Stimulated activated CD8-positive, alpha-beta memory T cell treated with anti-CD3 and anti-CD28 coated beads, Interleukin-7, amount 100 ng/mL, for 24 hours (primary cell): Measurements from ENCODE around the gene TYW3.
"Not testable (repeated sequence)": the region's sequence is repeated elsewhere in the genome, so short reads cannot be mapped to it uniquely, and the experiment has no call there.

Experiments used
- DNase-seq: peaks from one replicate; pipeline ENCODE4 v3.0.0-alpha.2; 2020; ENCODE audit warnings: low read depth

Gene TYW3

DNA sequence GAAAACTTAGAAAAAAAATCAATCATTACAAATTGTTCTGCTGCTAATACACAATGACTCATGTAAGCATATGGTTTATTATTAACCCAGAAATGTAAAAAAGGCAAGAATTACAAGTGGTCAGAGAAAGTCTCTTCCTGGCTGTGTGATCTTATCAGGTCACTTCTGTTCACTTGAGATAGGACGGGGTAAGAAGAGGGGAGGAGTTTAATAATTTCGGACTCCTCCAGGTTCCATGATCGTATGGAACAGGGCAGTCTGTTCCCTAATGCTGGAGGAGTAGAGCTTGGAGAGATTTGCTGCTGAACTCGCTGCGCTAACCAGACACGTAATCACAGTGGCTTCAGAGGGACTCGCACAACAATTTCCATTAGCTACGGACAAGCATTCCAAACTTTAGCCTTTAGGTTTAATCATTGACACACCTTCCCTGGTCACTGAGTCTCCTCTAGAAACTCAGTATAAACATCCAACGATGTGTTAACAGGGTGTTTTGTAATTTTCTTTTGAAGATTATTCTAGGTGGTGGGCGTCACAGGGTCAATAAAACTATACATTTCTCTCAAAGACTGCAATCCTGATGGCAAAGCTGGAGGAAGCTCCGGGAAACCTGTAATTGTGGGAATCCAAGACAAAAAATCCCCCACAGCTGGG lies 1.4 kb upstream of the TYW3 start:
- no peak for DNase-seq

- DNase-seq = not testable (repeated sequence)
Observed at GRCh38 chr1:74732071-74732946, 643 bp upstream of the TYW3 start.

- no peak for DNase-seq
Observed at GRCh38 chr1:74733604-74734484, 892 bp downstream of the TYW3 start.

DNA sequence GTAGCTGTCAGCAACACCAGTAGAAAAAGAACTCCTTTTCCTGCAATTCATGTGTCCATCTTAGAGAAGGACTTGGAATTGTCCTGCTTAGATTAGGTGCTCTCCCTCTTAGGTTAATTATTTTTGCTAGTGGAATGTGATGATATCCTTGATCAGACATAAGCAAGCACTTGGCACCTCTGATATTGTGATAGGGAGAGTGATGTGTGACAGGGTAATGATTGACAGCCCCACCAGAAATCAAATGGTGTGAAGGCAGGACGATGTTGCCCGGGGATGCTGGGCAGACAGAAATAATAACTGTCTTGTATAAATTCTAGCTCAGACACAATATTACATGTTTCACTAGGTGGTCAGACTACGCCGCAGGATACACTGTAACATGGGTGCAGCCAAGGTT lies 4.4 kb downstream of the TYW3 start:
- no peak for DNase-seq

GRCh38 chr1:74740307-74740980 lies 7.5 kb downstream of the TYW3 start:
- not testable (repeated sequence) for DNase-seq

DNA sequence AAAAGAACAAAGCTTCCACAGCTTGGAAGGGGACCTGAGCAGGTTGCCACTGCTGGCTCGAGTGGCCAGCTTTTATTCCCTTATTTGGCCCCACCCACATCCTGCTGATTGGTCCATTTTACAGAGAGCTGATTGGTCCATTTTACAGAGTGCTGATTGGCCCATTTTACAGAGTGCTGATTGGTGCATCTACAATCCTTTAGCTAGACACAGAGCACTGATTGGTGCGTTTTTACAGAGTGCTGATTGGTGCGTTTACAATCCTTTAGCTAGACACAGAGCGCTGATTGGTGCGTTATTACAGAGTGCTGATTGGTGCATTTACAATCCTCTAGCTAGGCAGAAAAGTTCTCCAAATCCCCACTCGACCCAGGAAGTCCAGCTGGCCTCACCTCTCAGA lies 12.3 kb downstream of the TYW3 start:
- DNase-seq = not testable (repeated sequence)

GRCh38 chr1:74748960-74749359 lies 16.0 kb downstream of the TYW3 start:
- no peak for DNase-seq

DNA sequence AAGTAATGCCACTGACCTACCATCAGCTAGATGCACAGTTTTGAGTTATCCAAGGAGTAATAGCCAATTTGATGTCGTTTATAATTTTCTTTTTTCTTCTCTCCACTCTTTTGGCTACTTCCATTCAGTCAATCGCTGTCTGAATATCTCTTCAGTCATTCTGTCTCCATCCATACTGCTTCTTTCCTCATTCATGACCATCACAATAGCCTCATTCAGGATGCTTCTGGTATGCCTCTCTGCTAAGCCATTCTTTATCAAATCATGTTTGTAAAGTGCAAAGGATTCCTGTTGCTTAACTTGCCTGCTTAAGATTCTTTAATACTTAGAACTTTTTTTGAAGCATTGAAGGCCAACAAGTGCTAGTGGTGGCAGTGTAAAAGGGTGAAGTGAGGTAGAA lies 20.2 kb downstream of the TYW3 start:
- no peak for DNase-seq

DNA sequence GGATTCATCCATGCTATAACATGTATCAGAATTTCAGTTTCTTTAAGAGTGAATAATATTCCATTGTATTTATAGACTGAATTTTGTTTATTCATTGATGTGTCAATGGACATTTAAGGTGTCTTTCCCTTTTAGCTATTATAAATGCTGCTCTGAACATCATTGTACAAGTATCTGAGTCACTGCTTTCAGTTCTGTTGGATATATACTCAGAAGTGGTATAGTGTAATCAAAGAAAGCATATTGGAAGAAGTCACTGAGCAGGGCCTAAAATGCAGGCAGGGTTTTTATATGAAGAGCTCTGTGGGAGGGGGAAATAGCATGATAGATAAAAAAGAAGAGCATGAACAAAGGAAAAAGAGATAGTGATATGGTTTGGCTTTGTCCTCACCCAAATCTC lies 22.5 kb downstream of the TYW3 start:
- DNase-seq = no peak

GRCh38 chr1:74756650-74757049 lies 23.7 kb downstream of the TYW3 start:
- not testable (repeated sequence) for DNase-seq

DNA sequence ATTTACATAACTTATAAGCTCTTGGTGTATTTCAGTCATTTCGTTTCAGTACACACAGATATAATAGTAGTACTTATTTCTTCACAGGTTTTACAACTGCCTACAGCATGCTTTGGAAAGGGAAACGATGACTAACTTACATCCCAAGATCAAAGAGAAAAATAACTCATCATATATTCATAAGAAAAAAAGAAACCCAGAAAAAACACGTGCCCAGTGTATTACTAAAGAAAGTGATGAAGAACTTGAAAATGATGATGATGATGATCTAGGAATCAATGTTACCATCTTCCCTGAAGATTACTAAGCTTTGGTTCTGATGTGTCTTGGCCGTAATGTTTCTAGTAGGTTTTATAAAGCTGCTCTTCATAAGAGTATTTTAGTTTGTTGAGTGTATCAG lies 30.9 kb downstream of the TYW3 start:
- no peak for DNase-seq

DNA sequence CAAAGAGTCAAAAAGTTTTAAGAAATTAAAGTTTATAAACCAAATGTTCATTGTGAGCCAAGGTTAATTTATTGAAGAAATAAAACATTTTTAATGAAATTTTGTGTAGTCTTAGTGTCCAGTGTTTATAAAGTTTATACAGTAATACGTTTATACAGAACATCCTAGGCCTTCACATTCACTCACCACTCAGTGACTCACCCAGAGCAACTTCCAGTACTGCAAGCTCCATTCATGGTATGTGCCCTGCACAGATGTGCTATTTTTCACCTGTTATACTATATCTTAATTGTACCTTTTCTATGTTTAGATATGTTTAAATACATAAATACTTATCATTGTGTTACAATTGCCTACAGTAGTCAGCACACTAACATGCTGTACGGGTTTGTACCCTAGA lies 33.6 kb downstream of the TYW3 start:
- no peak for DNase-seq

DNA sequence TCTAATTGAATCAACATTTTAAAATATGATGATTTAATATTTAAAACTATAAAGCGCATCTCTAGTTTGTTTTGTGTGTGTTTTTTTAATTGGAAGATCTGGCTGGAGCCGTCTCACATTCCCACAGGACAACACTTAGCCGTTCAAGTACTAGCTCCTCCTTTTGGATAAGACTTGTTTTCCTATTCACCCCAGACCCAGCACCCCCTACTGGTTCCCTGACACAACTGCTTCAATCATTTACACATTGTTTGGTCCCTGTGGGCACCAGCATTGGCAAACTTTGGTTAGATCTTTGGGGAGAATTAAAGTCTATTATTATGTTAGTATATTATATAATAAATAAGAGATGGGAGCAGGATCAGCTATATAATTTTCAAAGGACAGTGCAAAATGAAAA lies 34.5 kb downstream of the TYW3 start:
- no peak for DNase-seq

DNA sequence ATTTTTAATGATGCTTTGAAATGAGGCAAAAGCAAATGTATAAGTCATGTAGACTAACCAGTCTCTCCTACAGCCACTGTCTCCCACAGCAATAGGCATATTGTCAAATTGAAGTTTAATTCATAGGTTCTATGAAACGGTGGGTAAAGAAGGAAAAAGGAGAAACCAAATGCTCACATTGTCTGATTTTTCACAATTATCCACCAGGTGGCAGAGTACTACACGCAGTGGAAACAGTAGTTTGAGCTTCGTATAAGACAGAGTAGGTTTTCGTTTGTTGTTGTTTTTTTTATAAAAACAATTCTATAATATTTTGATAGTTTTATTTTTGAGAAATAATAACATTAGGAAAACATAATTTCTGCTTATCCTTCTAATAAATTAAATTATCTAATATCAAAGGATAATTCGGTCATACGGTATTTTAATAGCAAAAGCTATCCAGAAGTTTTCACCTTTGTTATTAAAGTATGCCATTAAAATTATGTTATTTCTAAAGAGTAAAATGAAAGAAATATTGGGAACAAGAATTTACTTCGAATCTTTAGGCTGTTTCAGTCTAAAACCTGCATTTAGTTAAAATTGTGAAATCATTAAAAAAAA lies 39.1 kb downstream of the TYW3 start:
- DNase-seq = no peak

DNA sequence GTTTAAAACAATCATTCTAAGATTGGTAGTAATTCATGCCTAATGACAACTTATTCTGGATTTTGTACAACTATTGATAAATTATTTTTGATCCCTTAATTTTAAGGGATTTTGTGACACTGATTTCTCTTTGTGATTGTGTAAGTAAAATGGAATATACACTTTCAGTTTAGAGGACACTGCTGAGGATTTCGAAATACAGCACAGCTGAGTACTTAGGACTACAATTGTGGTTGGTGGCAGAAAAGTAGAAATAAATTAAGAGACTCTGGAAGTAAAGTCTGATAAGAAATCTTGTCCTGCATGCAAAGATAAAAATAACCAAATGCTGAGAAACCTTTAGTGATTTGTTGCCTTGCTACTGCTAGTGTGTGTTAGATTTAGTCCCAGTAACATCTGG lies 40.0 kb downstream of the TYW3 start:
- no peak for DNase-seq

DNA sequence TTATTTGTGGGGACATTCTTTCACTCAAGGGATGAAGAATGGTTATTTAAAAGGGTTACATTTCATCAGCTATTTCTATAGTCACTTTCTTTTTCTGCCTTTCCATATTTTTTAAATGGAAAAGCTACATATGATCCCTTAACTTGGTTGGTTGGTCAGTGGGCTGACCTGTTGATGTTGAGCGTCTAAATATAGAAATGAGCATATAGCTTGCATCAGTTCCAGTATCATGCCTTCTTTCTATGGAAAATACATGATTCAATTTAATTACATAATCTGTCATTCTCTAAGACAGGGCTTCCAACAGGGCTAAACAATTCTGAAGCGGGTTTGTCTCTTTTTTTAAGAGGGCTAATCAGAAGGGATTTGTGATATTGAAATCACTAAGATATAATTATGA lies 40.6 kb downstream of the TYW3 start:
- DNase-seq = no peak

GRCh38 chr1:74775735-74776134 lies 42.8 kb downstream of the TYW3 start:
- no peak for DNase-seq

- no peak for DNase-seq
Observed at GRCh38 chr1:74777525-74777924, 44.6 kb downstream of the TYW3 start.

DNA sequence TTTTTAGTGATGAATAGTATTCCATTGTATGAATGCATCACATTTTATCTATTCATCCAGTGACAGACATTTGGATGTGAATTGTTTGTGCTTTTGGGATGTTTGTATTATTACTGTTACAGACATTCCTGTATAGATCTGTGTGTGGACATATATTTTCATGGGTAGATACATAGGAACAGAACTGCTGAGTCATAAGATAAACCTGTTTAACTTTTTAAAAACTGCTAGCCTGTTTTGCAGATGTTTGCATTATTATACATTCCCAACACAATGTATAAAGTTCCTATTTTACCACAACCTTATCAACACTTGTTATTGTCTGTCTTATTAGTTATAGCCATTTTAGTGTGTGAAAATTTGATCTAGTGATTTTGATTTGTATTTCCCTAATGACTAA lies 46.8 kb downstream of the TYW3 start:
- no peak for DNase-seq

DNA sequence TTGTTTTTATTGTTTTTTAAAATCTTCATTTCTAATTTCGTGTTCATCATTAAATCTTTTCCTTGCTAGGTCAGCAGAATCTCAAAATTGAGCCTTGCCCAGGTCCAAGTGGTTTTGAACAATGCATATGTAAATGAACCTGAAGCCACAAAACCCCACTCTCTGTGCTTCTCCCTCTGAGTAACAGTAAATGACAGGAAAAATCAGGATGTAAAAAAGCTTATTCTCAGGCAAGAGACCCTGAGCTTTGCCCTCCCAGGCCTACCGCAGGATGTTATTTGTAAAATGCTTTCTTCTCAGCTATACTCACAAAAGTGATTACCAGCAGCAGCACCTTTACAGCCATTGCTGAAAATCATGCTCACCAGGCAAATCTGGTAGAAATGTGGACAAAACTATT lies 47.6 kb downstream of the TYW3 start:
- no peak for DNase-seq

- DNase-seq = no peak
Observed at GRCh38 chr1:74785944-74786343, 53.0 kb downstream of the TYW3 start.

DNA sequence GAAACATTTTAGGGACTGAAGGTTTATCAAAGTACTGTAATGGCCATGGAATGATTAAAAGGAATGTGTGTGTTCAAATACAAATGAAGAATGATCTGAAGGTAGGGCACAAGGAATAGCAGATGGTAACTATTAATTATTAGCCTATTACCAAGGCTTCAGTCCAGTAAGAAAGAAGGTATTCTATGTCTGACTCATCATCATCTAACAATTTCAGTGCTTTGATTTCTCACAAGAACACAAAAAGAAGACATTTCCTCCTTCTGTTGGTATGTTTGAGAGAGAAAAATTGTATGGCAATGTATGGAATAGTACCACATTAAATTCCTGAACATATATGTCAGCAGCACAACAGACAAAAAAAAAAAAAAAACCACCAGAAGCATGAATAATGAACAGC lies 57.5 kb downstream of the TYW3 start:
- no peak for DNase-seq
